HG03558 (cell line): ENCODE data around the gene REV1.
"Not testable (repeated sequence)": the region's sequence is repeated elsewhere in the genome, so short reads cannot be mapped to it uniquely, and the experiment has no call there.

Source experiments
- ATAC-seq: cut with Tn5 transposase; IDR thresholded peaks from one replicate; pipeline ENCODE4 v1.9.1; 2021; ENCODE audit warnings: moderate number of reproducible peaks; ENCODE audit not compliant: unreplicated experiment; ENCODE audit errors: extremely low read depth

The REV1 gene

GRCh38 chr2:99488539-99489062 lies 1.2 kb downstream of the REV1 start:
- no peak for ATAC-seq

- ATAC-seq: no peak
Observed at GRCh38 chr2:99487906-99488305, 1.9 kb downstream of the REV1 start.

- ATAC-seq: no peak
Observed at GRCh38 chr2:99485824-99486223, 4.0 kb downstream of the REV1 start.

- ATAC-seq: no peak
Observed at GRCh38 chr2:99485411-99485810, 4.4 kb downstream of the REV1 start.

GRCh38 chr2:99484205-99484604 lies 5.6 kb downstream of the REV1 start:
- no peak for ATAC-seq

- ATAC-seq: no peak
Observed at GRCh38 chr2:99481941-99482340, 7.9 kb downstream of the REV1 start.

GRCh38 chr2:99481527-99481926 lies 8.3 kb downstream of the REV1 start:
- ATAC-seq: no peak

GRCh38 chr2:99480390-99480789 lies 9.4 kb downstream of the REV1 start:
- ATAC-seq: no peak

GRCh38 chr2:99478632-99479031 lies 11.2 kb downstream of the REV1 start:
- ATAC-seq: no peak

GRCh38 chr2:99477054-99477453 lies 12.8 kb downstream of the REV1 start:
- ATAC-seq: no peak

- ATAC-seq: no peak
Observed at GRCh38 chr2:99476629-99477028, 13.2 kb downstream of the REV1 start.

- not testable (repeated sequence) for ATAC-seq
Observed at GRCh38 chr2:99475095-99475494, 14.7 kb downstream of the REV1 start.

- no peak for ATAC-seq
Observed at GRCh38 chr2:99473518-99474083, 16.2 kb downstream of the REV1 start.

- no peak for ATAC-seq
Observed at GRCh38 chr2:99472600-99472960, 17.2 kb downstream of the REV1 start.

- no peak for ATAC-seq
Observed at GRCh38 chr2:99471654-99472599, 17.9 kb downstream of the REV1 start.

GRCh38 chr2:99470957-99471356 lies 18.9 kb downstream of the REV1 start:
- ATAC-seq: no peak

GRCh38 chr2:99470459-99470858 lies 19.4 kb downstream of the REV1 start:
- not testable (repeated sequence) for ATAC-seq

- no peak for ATAC-seq
Observed at GRCh38 chr2:99469394-99469793, 20.4 kb downstream of the REV1 start.

- ATAC-seq: no peak
Observed at GRCh38 chr2:99468155-99468554, 21.7 kb downstream of the REV1 start.

GRCh38 chr2:99467390-99467789 lies 22.4 kb downstream of the REV1 start:
- no peak for ATAC-seq

- ATAC-seq: no peak
Observed at GRCh38 chr2:99461828-99462483, 27.9 kb downstream of the REV1 start.
